Esophagus squamous epithelium (tissue), 5 donors: ENCODE results near the gene SFXN5. TPM values are rescaled to one million over a fixed set of nuclear protein-coding genes. Genes with fewer than 3 reads are reported as not detected.
"Not testable (repeated sequence)": the region's sequence is repeated elsewhere in the genome, so short reads cannot be mapped to it uniquely, and the experiment has no call there.

Experiments
- DNase-seq: peaks from one replicate; lab custom pipeline; 2025; lab: John Stamatoyannopoulos, UW
- H3K27ac ChIP-seq, 4 donors: fragments of 200-600 bp; sonication (generic); one replicate each; pipeline ENCODE4 v1.5.1; 2016 to 2019; ENCODE audit warnings: mild to moderate bottlenecking in 1 of 4
- H3K27me3 ChIP-seq, 4 donors: fragments of 200-600 bp; sonication (generic); 1 replicate in 3 of 4; 2 replicates in 1 of 4; pipeline versions ENCODE4 v1.5.1 to v1.6.0; 2017 to 2021; ENCODE audit warnings: antibody characterized with exemption in 1 of 4
- H3K36me3 ChIP-seq, 3 donors: fragments of 200-600 bp; sonication (generic); one replicate each; pipeline ENCODE4 v1.5.1; 2016 to 2019
- H3K4me1 ChIP-seq, 3 donors: fragments of 200-600 bp; sonication (generic); one replicate each; pipeline ENCODE4 v1.5.1; 2017 to 2019
- H3K4me3 ChIP-seq, 4 donors: fragments of 200-600 bp; sonication (generic); 1 replicate in 3 of 4; 2 replicates in 1 of 4; pipeline ENCODE4 v1.5.1; 2016 to 2019; ENCODE audit warnings: mild to moderate bottlenecking in 2 of 4, moderate library complexity in 1 of 4
- H3K9me3 ChIP-seq, 3 donors: fragments of 200-600 bp; sonication (generic); one replicate each; pipeline ENCODE4 v1.5.1; 2016 to 2019
- CTCF ChIP-seq, 6 experiments: fragments of 450-650 bp in 4 of 6; fragments of 200-600 bp in 2 of 6; sonication (generic) in 2 of 6; IDR thresholded peaks; one replicate each; pipeline ENCODE4 v1.5.1; 2016 to 2019; ENCODE audit warnings: antibody characterized with exemption in 6 of 6, mild to moderate bottlenecking in 4 of 6, moderate library complexity in 4 of 6
- POLR2A ChIP-seq, 4 donors: fragments of 450-650 bp; IDR thresholded peaks; one replicate each; pipeline ENCODE4 v1.6.1; 2017; ENCODE audit warnings: antibody characterized with exemption in 4 of 4, mild to moderate bottlenecking in 4 of 4, moderate library complexity in 3 of 4
- WGBS, 2 donors: methylation state at CpG; one replicate each; pipeline ENCODE4 v1.1.5; 2018; 5-methylcytosine and 5-hydroxymethylcytosine counted together
- intact Hi-C: fragments of 100-400 bp; cut with DNase I; formaldehyde crosslinking; loops from one replicate; pipeline ENCODE4 v1.15.0; 2022
- total RNA-seq, 4 donors: library from RNA; depleted of rRNA; stranded (reverse); fragments of >200 nt; gene quantifications; one replicate each; pipeline ENCODE4 v1.1.0, GENCODE V29; 2016
- donor health status: DM: yes; HTN: yes; CAD: no.

Gene SFXN5
- total RNA-seq: 10 to 100 TPM in 3 of 4 donors, 1 to 10 TPM in 1; 4.2 to 16.4 (median 12.7) TPM

- intact Hi-C loops: no loop called here
- Histone ChIP-seq H3K4me3 (peak within 1 kb of the TSS; percentile 70 to 94 (median 92)), H3K36me3 (peaks cover 0 to 30% (median 0%) of the 10 kb centered on the region in 3 donors), H3K9me3 (no peaks in the 10 kb centered on the region), H3K4me1 (peaks cover 15 to 54% (median 27%) of the 10 kb centered on the region in 3 donors), H3K27me3 (no peaks in the 10 kb centered on the region), H3K27ac (peak within 1 kb of the TSS; percentile 86 to 97 (median 94))
- TF ChIP-seq POLR2A (IDR thresholded peaks at IDR 0.05) (peak in 1 of 4 donors; percentile 39), CTCF (IDR thresholded peaks at IDR 0.05) (peak in 2 of 6 experiments; percentile 11 to 23)
- peak; percentile 83 for DNase-seq
- WGBS, 2 donors: 0% methylated on average over 11 to 21 of the region's 67 CpGs
Measured at GRCh38 chr2:73071360-73072128, at the start of gene SFXN5. Gene SFXN5, minus strand, starts transcription at chr2:73071712. Its CDS starts 7 bp downstream, at chr2:73071705.

- H3K4me3 ChIP-seq, H3K4me1 ChIP-seq, H3K27me3 ChIP-seq, H3K9me3 ChIP-seq, intact Hi-C loops, H3K27ac ChIP-seq, DNase-seq, H3K36me3 ChIP-seq: not testable (repeated sequence)
- WGBS, 2 donors: 84 to 85% methylated on average over 5 to 10 of the region's 11 CpGs
Measured at GRCh38 chr2:73119611-73120239, 48.2 kb upstream of the SFXN5 start.

GRCh38 chr2:73117441-73117840 is 45.9 kb upstream of the SFXN5 start:
- H3K27ac ChIP-seq: no peak overlapping the region
- no peak for DNase-seq
- TF ChIP-seq CTCF (IDR thresholded peaks at IDR 0.05) (no peak), POLR2A (IDR thresholded peaks at IDR 0.05) (no peak)
- H3K9me3 ChIP-seq: no peaks in the 10 kb centered on the region
- no peaks in the 10 kb centered on the region for H3K36me3 ChIP-seq
- peaks cover 0 to 10% (median 0%) of the 10 kb centered on the region in 4 donors for H3K27me3 ChIP-seq
- peaks cover 0 to 8% (median 0%) of the 10 kb centered on the region in 3 donors for H3K4me1 ChIP-seq
- no peak overlapping the region for H3K4me3 ChIP-seq
- 27 to 50% methylated on average over 1 of the region's 1 CpG for WGBS, 2 donors
- intact Hi-C loops: no loop called here

GRCh38 chr2:73116182-73116960 is 44.9 kb upstream of the SFXN5 start:
- TF ChIP-seq POLR2A (IDR thresholded peaks at IDR 0.05): no peak
- TF ChIP-seq CTCF (IDR thresholded peaks at IDR 0.05): no peak
- Histone ChIP-seq H3K4me3 (no peak overlapping the region), H3K9me3 (no peaks in the 10 kb centered on the region), H3K4me1 (peaks cover 1 to 19% (median 8%) of the 10 kb centered on the region in 3 donors), H3K27ac (no peak overlapping the region), H3K36me3 (no peaks in the 10 kb centered on the region), H3K27me3 (peaks cover 0 to 10% (median 0%) of the 10 kb centered on the region in 4 donors)
- 66 to 72% methylated on average over 6 of the region's 8 CpGs for WGBS, 2 donors
- DNase-seq: no peak
- intact Hi-C loops: no loop called here

GRCh38 chr2:73114273-73114867 is 42.9 kb upstream of the SFXN5 start:
- no peaks in the 10 kb centered on the region for H3K27me3 ChIP-seq
- TF ChIP-seq POLR2A (IDR thresholded peaks at IDR 0.05): no peak
- no peak for TF ChIP-seq CTCF (IDR thresholded peaks at IDR 0.05)
- H3K4me1 ChIP-seq: peaks cover 18 to 39% (median 19%) of the 10 kb centered on the region in 3 donors
- 82 to 91% methylated on average over 4 of the region's 4 CpGs for WGBS, 2 donors
- intact Hi-C loops: no loop called here
- H3K36me3 ChIP-seq: no peaks in the 10 kb centered on the region
- no peak for DNase-seq
- H3K4me3 ChIP-seq: no peak overlapping the region
- no peaks in the 10 kb centered on the region for H3K9me3 ChIP-seq
- H3K27ac ChIP-seq: peak overlapping the region in 1 of 4 donors; percentile 94
